ENCODE results near the gene GIPC1.

- TF ChIP-seq CTCF (conservative IDR thresholded peaks at IDR 0.05) = no peak
- TF ChIP-seq EZH2 (IDR thresholded peaks at IDR 0.05; ENCODE audit: low read depth) = no peak
Measured at GRCh38 chr19:14526423-14526822, 30.5 kb upstream of the GIPC1 start.

Measured in PC-9 (cell line).